ENCODE results near the gene PRPF38A. TPM values are rescaled to one million over a fixed set of nuclear protein-coding genes. Genes with fewer than 3 reads are reported as not detected.

PRPF38A gene
- polyA plus RNA-seq, 3 donors: 19.7 to 30.9 (median 25.2) TPM

GRCh38 chr1:52455686-52456085, 51.3 kb downstream of the PRPF38A start:
- 100% methylated on average over 1 of the region's 2 CpGs for WGBS (ENCODE audit: insufficient coverage)
- DNase-seq: no peak
- Histone ChIP-seq H3K9me3 (replicated peaks in 1 of 2; ENCODE audit: control insufficient read depth in 1 of 2, insufficient read depth in 1 of 2, low read length in 2 of 2) (no peaks in the 10 kb centered on the region), H3K27me3 (ENCODE audit: control insufficient read depth in 2 of 2, insufficient read depth in 2 of 2, low read length in 2 of 2) (no peaks in the 10 kb centered on the region), H3K4me1 (ENCODE audit: control insufficient read depth in 1 of 2, insufficient read depth in 2 of 2, low read length in 2 of 2) (no peaks in the 10 kb centered on the region), H2AFZ (ENCODE audit: insufficient read depth, low read depth, low read length, poor library complexity, severe bottlenecking) (no peak overlapping the region), H3K27ac (ENCODE audit: low read depth in 1 of 2, low read length in 2 of 2) (no peak overlapping the region), H4K20me1 (ENCODE audit: insufficient read depth, low read length) (no peaks in the 10 kb centered on the region), H3K4me3 (replicated peaks in 1 of 3; ENCODE audit: low read depth in 2 of 3, low read length in 3 of 3) (no peak overlapping the region), H3K36me3 (replicated peaks in 1 of 2; ENCODE audit: control insufficient read depth in 1 of 2, insufficient read depth in 2 of 2, low read length in 2 of 2) (peaks cover 4 to 29% of the 10 kb centered on the region in 2 donors), H3K79me2 (ENCODE audit: insufficient read depth, low read length) (no peaks in the 10 kb centered on the region), H3K4me2 (replicated peaks; ENCODE audit: extremely low read depth, low read length, poor library complexity, severe bottlenecking) (no peak overlapping the region), H3K9ac (ENCODE audit: insufficient read depth, low read length, poor library complexity, severe bottlenecking) (no peak overlapping the region)
- peaks cover 30 to 47% of the 10 kb centered on the region in 2 donors for H3K36me3 Mint-ChIP-seq
- no peak overlapping the region for H3K27ac Mint-ChIP-seq
- H3K4me1 Mint-ChIP-seq: no peaks in the 10 kb centered on the region
- H3K9me3 Mint-ChIP-seq: no peaks in the 10 kb centered on the region
- no peaks in the 10 kb centered on the region for H3K27me3 Mint-ChIP-seq (ENCODE audit: low read depth in 3 of 3)
- no peak for TF ChIP-seq CTCF (IDR thresholded peaks at IDR 0.05)
- H3K4me3 Mint-ChIP-seq: no peak overlapping the region
- intact Hi-C loops (cut with micrococcal nuclease): no loop called here

- H3K27ac ChIP-seq (ENCODE audit: low read depth in 1 of 2, low read length in 2 of 2): no peak overlapping the region
- no peak overlapping the region for H3K9ac ChIP-seq (ENCODE audit: insufficient read depth, low read length, poor library complexity, severe bottlenecking)
- H3K4me3 ChIP-seq (replicated peaks in 1 of 3; ENCODE audit: low read depth in 2 of 3, low read length in 3 of 3): no peak overlapping the region
- H3K4me2 ChIP-seq (replicated peaks; ENCODE audit: extremely low read depth, low read length, poor library complexity, severe bottlenecking): no peak overlapping the region
- intact Hi-C loops (cut with micrococcal nuclease): no loop called here
- Mint-ChIP-seq H3K36me3 (peaks cover 15 to 25% of the 10 kb centered on the region in 2 donors), H3K4me3 (no peak overlapping the region), H3K27me3 (ENCODE audit: low read depth in 3 of 3) (no peaks in the 10 kb centered on the region), H3K4me1 (no peaks in the 10 kb centered on the region), H3K9me3 (no peaks in the 10 kb centered on the region), H3K27ac (no peak overlapping the region)
- H3K4me1 ChIP-seq (ENCODE audit: control insufficient read depth in 1 of 2, insufficient read depth in 2 of 2, low read length in 2 of 2): no peaks in the 10 kb centered on the region
- H2AFZ ChIP-seq (ENCODE audit: insufficient read depth, low read depth, low read length, poor library complexity, severe bottlenecking): no peak overlapping the region
- H3K27me3 ChIP-seq (ENCODE audit: control insufficient read depth in 2 of 2, insufficient read depth in 2 of 2, low read length in 2 of 2): no peaks in the 10 kb centered on the region
- H4K20me1 ChIP-seq (ENCODE audit: insufficient read depth, low read length): no peaks in the 10 kb centered on the region
- H3K9me3 ChIP-seq (replicated peaks in 1 of 2; ENCODE audit: control insufficient read depth in 1 of 2, insufficient read depth in 1 of 2, low read length in 2 of 2): no peaks in the 10 kb centered on the region
- DNase-seq: no peak
- peaks cover 9 to 26% of the 10 kb centered on the region in 2 donors for H3K36me3 ChIP-seq (replicated peaks in 1 of 2; ENCODE audit: control insufficient read depth in 1 of 2, insufficient read depth in 2 of 2, low read length in 2 of 2)
- no peak for TF ChIP-seq CTCF (IDR thresholded peaks at IDR 0.05)
- WGBS (ENCODE audit: insufficient coverage): no CpG with 5 or more reads among the region's 1 CpG
- H3K79me2 ChIP-seq (ENCODE audit: insufficient read depth, low read length): no peaks in the 10 kb centered on the region
Measured at GRCh38 chr1:52460694-52461093, 56.3 kb downstream of the PRPF38A start.

Data from CD14-positive monocyte (primary cell).